ENCODE measurements around the gene CRYAB.

CRYAB gene

DNA sequence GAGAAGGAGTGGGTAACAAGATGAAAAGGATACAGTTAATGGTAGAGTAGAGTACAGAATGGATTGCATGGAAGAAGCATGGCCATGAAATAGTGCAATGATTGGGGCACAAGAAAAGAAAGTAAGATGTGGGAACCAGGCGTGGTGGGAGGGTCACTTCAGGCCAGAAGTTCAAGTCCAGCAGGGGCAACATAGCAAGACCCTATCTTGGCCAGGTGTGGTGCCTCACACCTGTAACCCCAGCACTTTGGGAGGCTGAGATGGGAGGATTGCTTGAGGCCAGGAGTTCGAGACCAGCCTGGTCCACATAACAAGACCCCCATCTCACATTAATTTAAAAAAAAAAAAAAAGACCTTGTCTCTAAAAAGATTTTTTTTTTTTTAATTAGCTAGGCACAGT lies 5.7 kb upstream of the CRYAB start:
- Histone ChIP-seq H3K4me1 (ENCODE audit: control insufficient read depth, insufficient read depth, low read length) (peaks cover 35% of the 10 kb centered on the region), H3K4me2 (ENCODE audit: low read length) (no peak overlapping the region), H3K9me3 (replicated peaks; ENCODE audit: low read length) (no peaks in the 10 kb centered on the region), H3K4me3 (ENCODE audit: low read length) (no peak overlapping the region), H3K36me3 (ENCODE audit: insufficient read depth, low read length) (no peaks in the 10 kb centered on the region), H3K27me3 (ENCODE audit: control insufficient read depth, insufficient read depth, low read length) (no peaks in the 10 kb centered on the region), H3K9ac (ENCODE audit: low read depth, low read length) (no peak overlapping the region)

DNA sequence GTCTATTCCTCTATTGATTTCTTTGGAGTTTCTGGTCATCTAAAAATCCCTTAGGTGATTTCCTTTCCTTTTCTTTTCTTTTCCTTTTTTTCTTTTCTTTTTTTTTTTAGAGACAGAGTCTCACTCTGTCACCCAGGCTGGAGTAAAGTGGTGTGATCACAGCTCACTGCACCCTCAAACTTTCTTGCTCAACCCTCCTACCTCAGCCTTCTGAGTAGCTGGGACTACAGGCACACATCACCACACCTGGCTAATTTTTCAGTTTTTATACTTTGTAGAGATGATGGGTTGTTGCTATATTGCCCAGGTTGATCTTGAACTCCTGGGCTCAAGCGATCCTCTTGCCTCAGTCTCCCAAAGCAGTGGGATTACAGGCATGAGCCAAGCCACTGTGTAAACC lies 5.2 kb upstream of the CRYAB start:
- no peak overlapping the region for H3K4me2 ChIP-seq (ENCODE audit: low read length)
- H3K9me3 ChIP-seq (replicated peaks; ENCODE audit: low read length), result no peaks in the 10 kb centered on the region
- H3K36me3 ChIP-seq (ENCODE audit: insufficient read depth, low read length), result no peaks in the 10 kb centered on the region
- H3K4me3 ChIP-seq (ENCODE audit: low read length), result no peak overlapping the region
- H3K9ac ChIP-seq (ENCODE audit: low read depth, low read length), result no peak overlapping the region
- peaks cover 35% of the 10 kb centered on the region for H3K4me1 ChIP-seq (ENCODE audit: control insufficient read depth, insufficient read depth, low read length)
- H3K27me3 ChIP-seq (ENCODE audit: control insufficient read depth, insufficient read depth, low read length), result no peaks in the 10 kb centered on the region

DNA sequence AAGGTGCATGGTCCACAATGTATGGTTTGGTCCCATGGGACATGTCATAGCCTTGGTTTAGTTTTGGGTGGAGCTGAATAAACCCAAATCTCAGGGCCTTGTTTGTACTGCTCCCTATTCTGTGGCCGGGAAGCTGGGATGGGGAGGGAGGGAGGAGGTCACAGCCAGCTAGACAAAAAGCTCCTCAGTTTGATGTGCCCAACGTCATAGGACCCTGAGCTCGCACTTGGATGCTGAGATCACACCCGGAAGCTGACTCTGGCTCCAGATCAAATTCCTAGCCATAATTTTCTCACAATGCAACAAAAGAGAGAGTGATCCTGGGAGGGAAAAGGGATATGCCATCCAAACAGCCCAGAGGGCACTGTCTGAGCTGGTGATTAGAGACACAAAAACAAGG lies 2.4 kb upstream of the CRYAB start:
- Histone ChIP-seq H3K27me3 (ENCODE audit: control insufficient read depth, insufficient read depth, low read length) (no peaks in the 10 kb centered on the region), H3K4me3 (ENCODE audit: low read length) (peak overlapping the region; percentile 77), H3K9ac (ENCODE audit: low read depth, low read length) (peak overlapping the region; percentile 98)

DNA sequence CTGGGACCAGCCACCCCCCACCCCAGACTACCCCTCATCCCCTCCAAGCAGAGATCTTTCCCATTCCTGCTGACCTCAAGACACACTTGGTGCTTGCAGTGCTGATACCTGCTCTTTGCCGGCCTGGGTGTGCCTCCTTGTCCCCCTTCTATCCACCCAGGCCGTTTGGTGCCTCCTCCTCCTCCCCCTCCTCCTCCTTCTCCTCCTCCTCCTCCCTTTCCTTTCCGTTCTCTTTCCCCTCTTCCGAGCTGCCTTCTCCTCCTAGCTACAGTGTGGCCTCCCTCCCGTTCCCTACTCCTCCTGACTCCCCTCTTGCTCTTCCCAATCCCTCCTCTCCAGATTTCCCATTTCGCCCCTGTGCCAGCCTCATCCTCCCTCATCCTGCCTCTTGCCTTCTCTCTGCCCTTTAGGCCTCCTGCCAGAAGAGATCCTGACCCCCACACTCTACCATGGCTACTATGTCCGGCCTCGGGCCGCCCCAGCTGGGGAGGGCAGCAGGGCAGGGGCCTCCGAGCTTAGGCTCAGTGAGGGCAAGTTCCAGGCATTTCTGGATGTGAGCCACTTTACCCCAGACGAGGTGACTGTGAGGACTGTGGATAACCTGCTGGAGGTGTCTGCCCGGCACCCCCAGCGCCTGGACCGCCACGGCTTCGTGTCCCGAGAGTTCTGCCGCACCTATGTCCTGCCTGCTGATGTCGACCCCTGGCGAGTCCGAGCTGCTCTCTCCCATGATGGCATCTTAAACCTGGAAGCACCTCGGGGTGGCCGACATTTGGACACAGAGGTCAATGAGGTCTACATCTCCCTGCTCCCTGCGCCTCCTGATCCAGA lies 1.7 kb upstream of the CRYAB start:
- Histone ChIP-seq H3K9me3 (replicated peaks; ENCODE audit: low read length) (no peaks in the 10 kb centered on the region), H3K4me1 (ENCODE audit: control insufficient read depth, insufficient read depth, low read length) (peaks cover 51% of the 10 kb centered on the region), H3K27me3 (ENCODE audit: control insufficient read depth, insufficient read depth, low read length) (no peaks in the 10 kb centered on the region), H3K4me3 (ENCODE audit: low read length) (peak overlapping the region; percentile 77), H3K36me3 (ENCODE audit: insufficient read depth, low read length) (peaks cover 20% of the 10 kb centered on the region), H3K9ac (ENCODE audit: low read depth, low read length) (peak overlapping the region; percentile 98), H3K4me2 (ENCODE audit: low read length) (peak overlapping the region; percentile 96)

More for the DNA sequence above, 2.4 kb upstream of the CRYAB start:
- Histone ChIP-seq H3K9me3 (replicated peaks; ENCODE audit: low read length) (no peaks in the 10 kb centered on the region), H3K4me1 (ENCODE audit: control insufficient read depth, insufficient read depth, low read length) (peaks cover 57% of the 10 kb centered on the region), H3K4me2 (ENCODE audit: low read length) (peak overlapping the region; percentile 96), H3K36me3 (ENCODE audit: insufficient read depth, low read length) (peaks cover 13% of the 10 kb centered on the region)

DNA sequence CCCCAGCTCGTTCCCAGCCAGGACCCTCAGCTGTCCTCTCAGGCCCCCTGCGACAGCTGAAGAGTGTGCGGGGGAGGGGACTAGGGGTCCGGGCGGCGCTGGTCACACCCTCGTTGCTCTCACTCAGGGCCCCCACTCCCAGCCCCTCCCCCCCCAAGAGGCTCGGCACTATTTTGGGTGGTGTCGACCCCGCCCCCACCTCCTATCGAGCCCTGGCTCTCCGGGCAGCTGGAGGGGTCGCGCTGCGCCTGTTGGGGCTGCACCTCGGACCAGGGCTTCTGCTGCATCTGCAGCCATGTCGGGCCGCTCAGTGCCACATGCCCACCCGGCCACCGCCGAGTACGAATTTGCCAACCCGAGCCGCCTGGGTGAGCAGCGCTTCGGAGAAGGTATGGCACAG lies 965 bp upstream of the CRYAB start, which contains the start of gene HSPB2:
Gene HSPB2, plus strand, starts transcription at position 200 of the 400 bp plus-strand sequence. Its CDS starts 96 bp downstream, at position 296.
- Histone ChIP-seq H3K27me3 (ENCODE audit: control insufficient read depth, insufficient read depth, low read length) (no peaks in the 10 kb centered on the region), H3K4me3 (ENCODE audit: low read length) (peak within 1 kb of the TSS; percentile 77), H3K36me3 (ENCODE audit: insufficient read depth, low read length) (peaks cover 25% of the 10 kb centered on the region), H3K9ac (ENCODE audit: low read depth, low read length) (peak within 1 kb of the TSS; percentile 98), H3K4me2 (ENCODE audit: low read length) (peak within 1 kb of the TSS; percentile 96), H3K9me3 (replicated peaks; ENCODE audit: low read length) (no peaks in the 10 kb centered on the region), H3K4me1 (ENCODE audit: control insufficient read depth, insufficient read depth, low read length) (peaks cover 47% of the 10 kb centered on the region)

DNA sequence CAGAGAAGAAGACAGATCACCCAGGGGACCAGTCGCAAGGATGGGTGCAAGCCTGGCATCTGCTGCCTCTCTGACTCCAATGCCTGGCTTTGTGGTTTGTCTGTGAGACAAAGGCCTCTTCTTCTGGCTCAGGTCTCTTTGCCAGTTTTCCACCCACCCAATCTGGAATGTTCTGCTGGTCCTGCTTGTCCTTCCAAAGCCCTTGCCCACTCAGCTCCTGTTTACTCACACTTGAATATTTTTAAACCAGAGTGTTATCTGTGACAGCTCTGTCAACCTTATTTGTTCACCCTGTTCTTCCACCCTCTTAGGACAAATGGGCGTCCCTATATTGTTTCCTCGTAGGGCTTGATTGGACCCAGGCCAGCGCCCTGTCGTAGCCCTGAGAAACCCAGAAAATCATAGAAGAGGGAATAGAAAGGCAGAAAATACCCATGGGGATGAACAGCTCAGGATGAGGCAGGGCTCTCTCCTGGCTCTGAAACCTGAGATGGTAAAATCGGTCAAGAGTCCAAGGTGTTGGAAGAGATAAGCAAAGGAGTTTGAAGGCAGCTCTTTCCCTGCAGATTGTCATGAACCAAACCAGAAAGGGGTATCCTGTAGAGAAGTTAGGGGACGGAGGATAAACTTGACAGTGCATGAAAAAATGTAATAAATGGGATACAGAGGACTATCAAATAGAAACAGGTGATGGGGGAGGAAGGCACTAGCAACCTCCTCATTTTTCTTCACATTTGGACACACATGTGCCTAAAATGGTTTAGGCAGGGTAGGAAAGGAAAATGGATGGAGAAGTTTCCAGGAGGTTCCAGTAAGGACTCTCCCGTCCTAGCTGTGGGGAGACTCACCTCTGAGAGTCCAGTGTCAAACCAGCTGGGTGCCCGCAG lies 651 bp downstream of the CRYAB start:
- H3K4me1 ChIP-seq (ENCODE audit: control insufficient read depth, insufficient read depth, low read length), result peaks cover 47% of the 10 kb centered on the region
- H3K4me3 ChIP-seq (ENCODE audit: low read length), result peak overlapping the region; percentile 77
- H3K36me3 ChIP-seq (ENCODE audit: insufficient read depth, low read length), result peaks cover 25% of the 10 kb centered on the region
- peak overlapping the region; percentile 96 for H3K4me2 ChIP-seq (ENCODE audit: low read length)
- H3K9me3 ChIP-seq (replicated peaks; ENCODE audit: low read length), result no peaks in the 10 kb centered on the region
- H3K27me3 ChIP-seq (ENCODE audit: control insufficient read depth, insufficient read depth, low read length), result no peaks in the 10 kb centered on the region
- H3K9ac ChIP-seq (ENCODE audit: low read depth, low read length), result peak overlapping the region; percentile 98

DNA sequence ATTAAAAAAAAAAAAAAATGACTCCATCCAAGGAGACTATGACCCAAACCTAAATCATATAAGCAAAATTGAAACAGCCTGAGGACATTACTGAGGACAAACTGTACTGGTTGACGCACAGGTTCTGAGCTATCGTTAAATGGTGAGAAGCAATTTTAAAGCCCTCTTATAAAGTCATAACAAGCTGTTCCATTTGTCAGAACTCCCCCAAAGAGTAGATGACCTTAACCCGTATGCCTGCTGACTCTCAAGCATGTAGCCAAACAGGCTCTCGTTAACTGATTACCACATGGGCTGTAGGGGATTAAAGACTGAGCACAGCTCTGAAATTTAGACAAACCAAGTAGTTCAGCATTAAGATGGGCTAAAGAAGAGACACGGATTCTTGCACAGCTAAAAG lies 2.2 kb downstream of the CRYAB start:
- Histone ChIP-seq H3K4me3 (ENCODE audit: low read length) (peak overlapping the region; percentile 77), H3K9me3 (replicated peaks; ENCODE audit: low read length) (no peaks in the 10 kb centered on the region)

DNA sequence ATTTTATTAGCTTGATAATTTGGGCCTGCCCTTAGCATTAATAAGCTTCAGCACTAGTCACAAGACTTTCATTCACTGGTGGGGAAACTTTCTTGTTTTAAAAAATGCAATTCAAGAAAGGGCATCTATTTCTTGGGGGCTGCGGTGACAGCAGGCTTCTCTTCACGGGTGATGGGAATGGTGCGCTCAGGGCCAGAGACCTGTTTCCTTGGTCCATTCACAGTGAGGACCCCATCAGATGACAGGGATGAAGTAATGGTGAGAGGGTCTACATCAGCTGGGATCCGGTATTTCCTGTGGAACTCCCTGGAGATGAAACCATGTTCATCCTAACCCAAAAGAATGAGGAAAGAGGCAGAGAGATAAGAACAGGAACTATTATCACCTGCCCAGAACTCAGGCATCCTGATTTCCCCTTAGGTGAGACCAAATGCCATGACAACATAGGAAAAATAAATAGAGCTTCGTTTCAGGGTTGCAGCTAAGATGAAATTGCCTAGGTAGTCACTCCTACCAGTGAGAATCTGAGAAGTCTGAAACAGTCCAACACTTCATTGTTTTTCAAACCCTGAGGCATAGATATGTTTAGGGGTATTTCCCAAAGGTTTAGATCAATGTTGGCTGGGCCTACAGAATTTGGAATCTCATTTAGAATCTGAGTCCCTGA lies 2.8 kb downstream of the CRYAB start:
- Histone ChIP-seq H3K4me2 (ENCODE audit: low read length) (peak overlapping the region; percentile 96), H3K9ac (ENCODE audit: low read depth, low read length) (peak overlapping the region; percentile 98), H3K27me3 (ENCODE audit: control insufficient read depth, insufficient read depth, low read length) (no peaks in the 10 kb centered on the region), H3K36me3 (ENCODE audit: insufficient read depth, low read length) (peaks cover 25% of the 10 kb centered on the region), H3K4me3 (ENCODE audit: low read length) (no peak overlapping the region), H3K4me1 (ENCODE audit: control insufficient read depth, insufficient read depth, low read length) (peaks cover 39% of the 10 kb centered on the region), H3K9me3 (replicated peaks; ENCODE audit: low read length) (no peaks in the 10 kb centered on the region)

More for the DNA sequence above, 2.2 kb downstream of the CRYAB start:
- peak overlapping the region; percentile 96 for H3K4me2 ChIP-seq (ENCODE audit: low read length)
- H3K4me1 ChIP-seq (ENCODE audit: control insufficient read depth, insufficient read depth, low read length), result peaks cover 44% of the 10 kb centered on the region
- peaks cover 25% of the 10 kb centered on the region for H3K36me3 ChIP-seq (ENCODE audit: insufficient read depth, low read length)
- H3K9ac ChIP-seq (ENCODE audit: low read depth, low read length), result peak overlapping the region; percentile 98
- no peaks in the 10 kb centered on the region for H3K27me3 ChIP-seq (ENCODE audit: control insufficient read depth, insufficient read depth, low read length)

DNA sequence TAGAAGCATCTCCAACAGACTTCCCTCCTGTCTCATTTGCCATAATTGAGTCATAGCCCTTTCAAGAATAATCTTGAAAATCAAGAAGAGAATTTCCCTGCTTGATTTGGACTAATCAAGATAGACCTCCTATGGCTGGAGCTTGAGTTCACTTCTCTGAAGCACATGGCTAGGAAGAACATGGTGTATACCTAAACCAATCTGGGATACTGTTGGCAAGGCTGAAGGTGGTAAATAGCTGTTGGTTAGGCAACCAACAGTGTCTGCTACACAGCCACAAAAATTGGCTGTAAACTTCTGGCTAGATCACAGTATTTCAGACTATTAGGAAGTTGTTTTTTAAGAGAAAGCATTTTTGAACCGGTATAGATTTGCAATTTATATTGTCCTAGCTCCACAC lies 4.9 kb downstream of the CRYAB start:
- Histone ChIP-seq H3K27me3 (ENCODE audit: control insufficient read depth, insufficient read depth, low read length) (no peaks in the 10 kb centered on the region), H3K4me3 (ENCODE audit: low read length) (no peak overlapping the region), H3K9ac (ENCODE audit: low read depth, low read length) (no peak overlapping the region), H3K36me3 (ENCODE audit: insufficient read depth, low read length) (peaks cover 25% of the 10 kb centered on the region), H3K4me1 (ENCODE audit: control insufficient read depth, insufficient read depth, low read length) (peaks cover 24% of the 10 kb centered on the region), H3K4me2 (ENCODE audit: low read length) (no peak overlapping the region), H3K9me3 (replicated peaks; ENCODE audit: low read length) (no peaks in the 10 kb centered on the region)

DNA sequence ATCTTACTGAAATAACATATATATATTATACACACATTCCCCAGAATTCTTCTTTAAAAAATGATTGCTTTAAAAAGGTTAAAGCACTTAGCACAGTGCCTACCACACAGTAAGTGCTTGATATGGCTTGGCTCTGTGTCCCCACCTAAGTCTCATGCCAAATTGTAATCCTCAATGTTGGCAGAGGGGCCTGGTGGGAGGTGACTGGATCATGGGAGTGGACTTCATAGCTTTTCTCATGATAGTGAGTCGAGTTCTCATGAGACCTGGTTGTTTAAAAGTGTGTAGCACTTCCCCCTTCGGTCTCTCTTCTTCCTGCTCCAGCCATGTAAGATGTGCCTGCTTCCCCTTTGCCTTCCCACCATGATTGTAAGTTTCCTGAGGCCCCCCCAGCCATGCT lies 6.2 kb downstream of the CRYAB start:
- H3K36me3 ChIP-seq (ENCODE audit: insufficient read depth, low read length), result peaks cover 25% of the 10 kb centered on the region
- no peaks in the 10 kb centered on the region for H3K9me3 ChIP-seq (replicated peaks; ENCODE audit: low read length)
- no peak overlapping the region for H3K9ac ChIP-seq (ENCODE audit: low read depth, low read length)
- no peak overlapping the region for H3K4me3 ChIP-seq (ENCODE audit: low read length)
- H3K4me2 ChIP-seq (ENCODE audit: low read length), result peak overlapping the region; percentile 12
- peaks cover 11% of the 10 kb centered on the region for H3K4me1 ChIP-seq (ENCODE audit: control insufficient read depth, insufficient read depth, low read length)
- no peaks in the 10 kb centered on the region for H3K27me3 ChIP-seq (ENCODE audit: control insufficient read depth, insufficient read depth, low read length)

DNA sequence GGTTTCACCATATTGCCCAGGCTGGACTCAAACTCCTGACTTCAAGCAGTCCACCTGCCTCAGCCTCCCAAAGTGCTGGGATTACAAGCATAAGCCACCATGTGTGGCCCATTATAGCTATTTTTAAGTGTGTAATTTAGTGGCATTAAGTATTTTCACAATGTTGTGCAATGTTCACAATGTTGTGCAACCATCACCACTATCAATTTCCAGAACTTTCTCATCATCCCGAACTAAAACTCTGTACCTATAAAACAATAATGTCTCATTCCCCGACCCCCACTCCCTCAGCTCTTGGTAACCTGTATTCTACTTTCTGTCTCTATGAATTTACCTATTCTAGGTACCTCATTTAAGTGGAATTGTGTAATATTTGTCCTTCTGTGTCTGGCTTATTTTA lies 24.7 kb downstream of the CRYAB start:
- no peak overlapping the region for H3K4me2 ChIP-seq (ENCODE audit: low read length)
- no peaks in the 10 kb centered on the region for H3K4me1 ChIP-seq (ENCODE audit: control insufficient read depth, insufficient read depth, low read length)
- no peak overlapping the region for H3K4me3 ChIP-seq (ENCODE audit: low read length)
- H3K27me3 ChIP-seq (ENCODE audit: control insufficient read depth, insufficient read depth, low read length), result no peaks in the 10 kb centered on the region
- H3K9ac ChIP-seq (ENCODE audit: low read depth, low read length), result no peak overlapping the region
- H3K9me3 ChIP-seq (replicated peaks; ENCODE audit: low read length), result no peaks in the 10 kb centered on the region
- no peaks in the 10 kb centered on the region for H3K36me3 ChIP-seq (ENCODE audit: insufficient read depth, low read length)

All from skeletal muscle satellite cell (primary cell).